Gastrocnemius medialis (tissue), 4 donors: ENCODE data around the gene MBD5. TPM values are rescaled to one million over a fixed set of nuclear protein-coding genes. Genes with fewer than 3 reads are reported as not detected.

Experiments
- ATAC-seq, 2 donors: fragments of 150-250 bp; one replicate each; pipeline ENCODE4 v1.9.1; 2016
- DNase-seq, 2 donors: peaks; one replicate each; pipeline ENCODE4 v3.0.0-alpha.2; 2019
- H3K27ac ChIP-seq, 4 donors: fragments of 200-600 bp; sonication (generic); 1 replicate in 1 of 4; 2 replicates in 3 of 4; pipeline ENCODE4 v1.5.1; 2016 to 2018; ENCODE audit warnings: mild to moderate bottlenecking in 2 of 4, moderate library complexity in 1 of 4
- H3K27me3 ChIP-seq, 3 donors: fragments of 200-600 bp; sonication (generic) in 2 of 3; 1 replicate in 1 of 3; 2 replicates in 2 of 3; pipeline versions ENCODE4 v1.5.1 to v1.6.0; 2016 to 2019; ENCODE audit warnings: mild to moderate bottlenecking in 1 of 3, moderate library complexity in 1 of 3
- H3K36me3 ChIP-seq, 2 donors: fragments of 200-600 bp; sonication (generic) in 1 of 2; one replicate each; pipeline ENCODE4 v1.5.1; 2017 to 2018
- H3K4me1 ChIP-seq, 2 donors: fragments of 200-600 bp; sonication (generic) in 1 of 2; one replicate each; pipeline ENCODE4 v1.5.1; 2016 to 2017; ENCODE audit warnings: mild to moderate bottlenecking in 2 of 2
- H3K4me3 ChIP-seq, 4 donors: fragments of 200-600 bp; sonication (generic) in 3 of 4; 1 replicate in 1 of 4; 2 replicates in 3 of 4; pipeline ENCODE4 v1.5.1; 2016 to 2019; ENCODE audit warnings: mild to moderate bottlenecking in 2 of 4
- H3K9me3 ChIP-seq, 3 donors: fragments of 200-600 bp; sonication (generic) in 2 of 3; 1 replicate in 1 of 3; 2 replicates in 2 of 3; pipeline ENCODE4 v1.5.1; 2016 to 2019
- POLR2A ChIP-seq, 2 donors: fragments of 450-650 bp; IDR thresholded peaks; one replicate each; pipeline ENCODE4 v1.6.1; 2017; ENCODE audit warnings: antibody characterized with exemption in 2 of 2, mild to moderate bottlenecking in 2 of 2, moderate library complexity in 2 of 2
- in situ Hi-C, 4 donors: fragments of 200-750 bp; cut with MboI; loops; one replicate each; pipeline versions ENCODE4 v1.15.0 to v1.8.0; 2017; ENCODE audit warnings: low sequenced_read_pairs in 4 of 4
- intact Hi-C: fragments of 100-400 bp; cut with DNase I; formaldehyde crosslinking; loops from one replicate; pipeline ENCODE4 v1.15.1; 2023; ENCODE audit warnings: low total_unique reads
- total RNA-seq, 4 donors: library from RNA; depleted of rRNA; stranded (reverse); fragments of >200 nt; gene quantifications; one replicate each; pipeline versions ENCODE4 v1.1.0 to v1.2.3, GENCODE V29; 2016
- TF ChIP-seq, protein P1 (sequence below), 5 experiments: fragments of 450-650 bp in 3 of 5; fragments of 200-600 bp in 2 of 5; sonication (generic) in 2 of 5; IDR thresholded peaks in 4 of 5; conservative IDR thresholded peaks in 1 of 5; 1 replicate in 4 of 5; 2 replicates in 1 of 5; pipeline ENCODE4 v1.5.1; 2016 to 2019; ENCODE audit warnings: antibody characterized with exemption in 5 of 5, mild to moderate bottlenecking in 3 of 5, moderate library complexity in 3 of 5

MBD5 gene
- total RNA-seq, 4 donors from 2014 or later = 15.2 to 27.2 (median 15.5) TPM

DNA sequence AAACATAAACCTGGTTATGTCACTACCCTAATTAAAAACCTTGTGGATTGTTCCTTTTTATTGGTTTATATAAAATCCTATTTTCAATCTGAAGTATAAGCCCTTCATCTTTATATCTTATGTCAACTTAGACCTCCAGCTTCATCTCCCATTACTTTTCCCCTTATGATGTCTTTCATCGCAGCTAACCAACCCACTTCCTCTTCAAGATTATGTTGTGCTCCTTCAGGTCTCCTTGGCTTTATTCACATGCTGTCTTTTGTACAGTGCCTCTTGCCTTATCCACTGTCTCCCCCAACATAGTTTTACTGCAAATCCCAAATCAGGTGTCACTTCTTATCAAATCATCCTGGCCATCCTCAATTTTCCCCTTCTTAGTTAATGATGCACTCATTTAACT, 25.9 kb downstream of the MBD5 start:
- TF ChIP-seq, protein P1, sequence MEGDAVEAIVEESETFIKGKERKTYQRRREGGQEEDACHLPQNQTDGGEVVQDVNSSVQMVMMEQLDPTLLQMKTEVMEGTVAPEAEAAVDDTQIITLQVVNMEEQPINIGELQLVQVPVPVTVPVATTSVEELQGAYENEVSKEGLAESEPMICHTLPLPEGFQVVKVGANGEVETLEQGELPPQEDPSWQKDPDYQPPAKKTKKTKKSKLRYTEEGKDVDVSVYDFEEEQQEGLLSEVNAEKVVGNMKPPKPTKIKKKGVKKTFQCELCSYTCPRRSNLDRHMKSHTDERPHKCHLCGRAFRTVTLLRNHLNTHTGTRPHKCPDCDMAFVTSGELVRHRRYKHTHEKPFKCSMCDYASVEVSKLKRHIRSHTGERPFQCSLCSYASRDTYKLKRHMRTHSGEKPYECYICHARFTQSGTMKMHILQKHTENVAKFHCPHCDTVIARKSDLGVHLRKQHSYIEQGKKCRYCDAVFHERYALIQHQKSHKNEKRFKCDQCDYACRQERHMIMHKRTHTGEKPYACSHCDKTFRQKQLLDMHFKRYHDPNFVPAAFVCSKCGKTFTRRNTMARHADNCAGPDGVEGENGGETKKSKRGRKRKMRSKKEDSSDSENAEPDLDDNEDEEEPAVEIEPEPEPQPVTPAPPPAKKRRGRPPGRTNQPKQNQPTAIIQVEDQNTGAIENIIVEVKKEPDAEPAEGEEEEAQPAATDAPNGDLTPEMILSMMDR (IDR thresholded peaks at IDR 0.05 in 4 of 5, conservative IDR thresholded peaks at IDR 0.05 in 1 of 5) = no peak
- no peak for TF ChIP-seq POLR2A (IDR thresholded peaks at IDR 0.05)
- H3K27me3 ChIP-seq = no peaks in the 10 kb centered on the region
- DNase-seq (no peak), ATAC-seq (no peak)
- H3K4me3 ChIP-seq = no peak overlapping the region
- no peaks in the 10 kb centered on the region for H3K36me3 ChIP-seq
- peaks cover 0 to 16% of the 10 kb centered on the region in 2 donors for H3K4me1 ChIP-seq
- no peaks in the 10 kb centered on the region for H3K9me3 ChIP-seq
- intact Hi-C loops (no loop called here), in situ Hi-C loops (no loop called here)
- no peak overlapping the region for H3K27ac ChIP-seq

DNA sequence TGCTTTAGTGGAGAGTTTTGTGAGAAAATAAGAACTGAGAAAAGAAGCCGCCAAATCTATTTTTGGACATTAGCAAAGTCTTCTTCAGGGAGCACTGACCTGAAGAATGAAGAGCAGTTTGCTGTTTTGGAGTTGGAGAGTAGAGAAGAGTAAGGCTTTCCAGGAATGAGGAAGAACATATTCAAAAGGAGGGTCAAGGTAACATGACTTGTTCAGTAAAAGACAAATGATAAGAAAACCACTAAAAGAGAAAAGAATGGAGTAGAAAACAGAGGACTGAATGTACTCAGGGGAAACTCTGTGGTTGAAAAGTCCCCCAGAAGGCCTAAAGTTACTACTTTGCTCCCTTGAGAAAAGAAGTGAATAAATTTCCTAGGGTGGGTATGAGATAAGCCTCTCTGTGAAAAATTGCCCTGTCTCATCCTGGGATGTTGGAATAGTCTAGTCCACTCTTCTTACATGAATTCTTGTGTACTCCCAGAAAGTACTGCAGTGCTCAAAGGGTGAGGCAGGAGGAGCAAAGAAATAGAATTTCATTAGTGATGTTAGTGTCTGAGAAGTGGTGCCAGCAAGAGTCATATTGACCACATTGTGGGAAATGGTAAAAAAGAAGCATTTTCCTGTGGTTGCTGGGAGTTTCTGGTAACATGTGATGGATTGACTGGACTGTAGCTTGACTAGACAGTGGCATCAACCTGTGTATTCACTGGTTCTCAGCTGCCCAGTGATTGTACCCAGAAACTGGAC, 27.8 kb downstream of the MBD5 start:
- Histone ChIP-seq H3K27me3 (no peaks in the 10 kb centered on the region), H3K36me3 (no peaks in the 10 kb centered on the region), H3K9me3 (no peaks in the 10 kb centered on the region), H3K4me3 (no peak overlapping the region), H3K27ac (no peak overlapping the region), H3K4me1 (peaks cover 0 to 13% of the 10 kb centered on the region in 2 donors)
- in situ Hi-C loops (no loop called here), intact Hi-C loops (no loop called here)
- ATAC-seq = no peak
- TF ChIP-seq, protein P1 (IDR thresholded peaks at IDR 0.05 in 4 of 5, conservative IDR thresholded peaks at IDR 0.05 in 1 of 5) = no peak
- no peak for TF ChIP-seq POLR2A (IDR thresholded peaks at IDR 0.05)
- no peak for DNase-seq

DNA sequence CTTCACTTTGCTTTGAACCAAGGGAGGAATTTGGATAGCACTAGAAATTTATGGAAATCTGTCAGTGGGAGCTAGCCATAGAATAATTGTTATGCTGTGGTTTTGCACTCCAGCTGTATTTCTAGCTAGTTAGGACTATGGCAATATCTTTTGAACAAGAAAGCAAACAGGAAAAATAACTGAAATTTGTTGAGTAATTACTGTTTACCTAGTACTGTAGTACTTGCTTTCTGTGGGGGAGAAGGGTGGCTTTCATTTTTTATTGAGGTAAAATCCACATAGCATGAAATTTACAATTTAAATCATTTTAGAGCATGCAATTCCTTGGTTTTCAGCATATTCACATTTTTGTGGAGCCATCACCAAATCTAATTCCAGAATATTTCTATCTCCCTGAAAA, 28.4 kb downstream of the MBD5 start:
- intact Hi-C loops = no loop called here
- no peak for DNase-seq
- H3K9me3 ChIP-seq = no peaks in the 10 kb centered on the region
- H3K4me1 ChIP-seq = peaks cover 0 to 7% of the 10 kb centered on the region in 2 donors
- TF ChIP-seq POLR2A (IDR thresholded peaks at IDR 0.05) = no peak
- TF ChIP-seq, protein P1 (IDR thresholded peaks at IDR 0.05 in 4 of 5, conservative IDR thresholded peaks at IDR 0.05 in 1 of 5) = no peak
- no peak overlapping the region for H3K4me3 ChIP-seq
- no peaks in the 10 kb centered on the region for H3K27me3 ChIP-seq
- in situ Hi-C loops = no loop called here
- no peak for ATAC-seq
- H3K27ac ChIP-seq = no peak overlapping the region
- H3K36me3 ChIP-seq = peaks cover 0 to 4% of the 10 kb centered on the region in 2 donors

DNA sequence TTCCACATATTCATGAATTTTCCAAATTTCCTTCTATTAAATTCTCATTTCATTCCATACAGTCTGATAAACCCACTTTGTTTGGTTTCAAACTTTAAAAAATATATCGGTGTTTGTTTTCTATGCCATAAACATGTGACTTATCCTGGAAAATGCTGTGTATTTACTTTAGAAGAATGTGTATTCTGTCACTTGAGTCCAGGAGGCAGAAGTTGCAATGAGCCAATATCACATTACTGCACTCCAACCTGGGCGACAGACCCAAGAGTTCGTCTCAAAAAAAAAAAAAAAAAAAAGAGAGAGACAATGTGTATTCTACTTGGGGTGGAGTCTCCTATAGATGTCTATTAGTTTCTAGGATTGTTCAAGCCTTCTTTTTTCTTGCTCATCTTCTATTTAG, 31.8 kb downstream of the MBD5 start:
- no peak overlapping the region for H3K4me3 ChIP-seq
- peaks cover 0 to 5% of the 10 kb centered on the region in 2 donors for H3K4me1 ChIP-seq
- no peak for DNase-seq
- no peaks in the 10 kb centered on the region for H3K9me3 ChIP-seq
- peaks cover 0 to 8% of the 10 kb centered on the region in 2 donors for H3K36me3 ChIP-seq
- no peak for ATAC-seq
- no peak overlapping the region for H3K27ac ChIP-seq
- H3K27me3 ChIP-seq = no peaks in the 10 kb centered on the region
- in situ Hi-C loops = no loop called here
- TF ChIP-seq, protein P1 (IDR thresholded peaks at IDR 0.05 in 4 of 5, conservative IDR thresholded peaks at IDR 0.05 in 1 of 5) = no peak
- intact Hi-C loops = no loop called here

DNA sequence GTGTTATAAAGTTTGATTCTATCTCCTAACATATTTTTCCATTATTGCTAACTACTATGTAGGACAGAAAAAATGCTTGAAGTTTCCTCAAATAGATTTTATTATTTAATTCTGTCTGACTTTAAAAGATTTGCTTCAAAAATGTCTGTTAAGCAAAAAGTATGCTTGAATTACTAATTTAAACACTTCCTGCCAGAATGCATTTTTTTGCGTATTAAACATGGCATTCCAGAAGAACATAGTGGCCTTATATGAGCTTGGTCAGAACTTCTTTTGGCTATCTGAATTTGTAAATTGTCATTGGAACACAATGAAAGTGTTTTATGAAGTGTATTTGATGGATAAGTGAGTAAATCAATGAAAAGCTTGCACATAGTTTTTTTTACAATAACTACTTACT, 37.8 kb downstream of the MBD5 start:
- TF ChIP-seq, protein P1 (IDR thresholded peaks at IDR 0.05 in 4 of 5, conservative IDR thresholded peaks at IDR 0.05 in 1 of 5) = no peak
- TF ChIP-seq POLR2A (IDR thresholded peaks at IDR 0.05) = no peak
- Histone ChIP-seq H3K27me3 (no peaks in the 10 kb centered on the region), H3K9me3 (no peaks in the 10 kb centered on the region), H3K36me3 (peaks cover 0 to 8% of the 10 kb centered on the region in 2 donors), H3K27ac (no peak overlapping the region), H3K4me3 (no peak overlapping the region), H3K4me1 (no peaks in the 10 kb centered on the region)
- in situ Hi-C loops = no loop called here
- ATAC-seq (no peak), DNase-seq (no peak)
- intact Hi-C loops = no loop called here
